Breast epithelium (tissue), 4 donors: ENCODE measurements around the gene LUC7L3. TPM values are rescaled to one million over a fixed set of nuclear protein-coding genes. Genes with fewer than 3 reads are reported as not detected.

Experiments
- DNase-seq, 2 donors: peaks; one replicate each; pipeline ENCODE4 v3.0.0-alpha.2; 2019; ENCODE audit warnings: low spot score in 2 of 2
- H3K27ac ChIP-seq, 2 donors: fragments of 200-600 bp; sonication (generic) in 1 of 2; one replicate each; pipeline ENCODE4 v1.5.1; 2016 to 2019; ENCODE audit warnings: mild to moderate bottlenecking in 1 of 2
- H3K27me3 ChIP-seq, 2 donors: fragments of 200-600 bp; sonication (generic) in 1 of 2; one replicate each; pipeline versions ENCODE4 v1.5.1 to v1.6.0; 2017 to 2019; ENCODE audit warnings: control low read depth in 1 of 2, mild to moderate bottlenecking in 1 of 2
- H3K36me3 ChIP-seq: fragments of 200-600 bp; one replicate; pipeline ENCODE4 v1.5.1; 2019
- H3K4me1 ChIP-seq, 2 donors: fragments of 200-600 bp; sonication (generic); one replicate each; pipeline ENCODE4 v1.5.1; 2016 to 2019; ENCODE audit warnings: control low read depth in 1 of 2
- H3K4me3 ChIP-seq, 3 donors: fragments of 200-600 bp; sonication (generic); 1 replicate in 2 of 3; 2 replicates in 1 of 3; pipeline ENCODE4 v1.5.1; 2016 to 2019; ENCODE audit warnings: mild to moderate bottlenecking in 3 of 3, moderate library complexity in 2 of 3
- H3K9me3 ChIP-seq, 2 donors: fragments of 200-600 bp; sonication (generic) in 1 of 2; one replicate each; pipeline ENCODE4 v1.5.1; 2016 to 2019; ENCODE audit warnings: control low read depth in 1 of 2
- POLR2A ChIP-seq: fragments of 450-650 bp; IDR thresholded peaks from one replicate; pipeline ENCODE4 v1.6.1; 2016; ENCODE audit warnings: antibody characterized with exemption, mild to moderate bottlenecking, moderate library complexity
- POLR2AphosphoS5 ChIP-seq, 3 donors: sonication (generic); formaldehyde crosslinking; IDR thresholded peaks; one replicate each; pipeline ENCODE4 v1.6.1; 2017; ENCODE audit warnings: antibody characterized with exemption in 3 of 3
- intact Hi-C: fragments of 100-400 bp; cut with DNase I; formaldehyde crosslinking; loops from one replicate; pipeline ENCODE4 v1.15.1; 2023; ENCODE audit warnings: low total_unique reads
- total RNA-seq, 3 donors: library from RNA; depleted of rRNA; stranded (reverse); fragments of >200 nt; gene quantifications; one replicate each; pipeline ENCODE4 v1.1.0, GENCODE V29; 2016
- TF ChIP-seq, protein P1 (sequence below), 3 donors: fragments of 450-650 bp; IDR thresholded peaks; one replicate each; pipeline ENCODE4 v1.5.1; 2016 to 2017; ENCODE audit warnings: antibody characterized with exemption in 3 of 3, mild to moderate bottlenecking in 3 of 3, moderate library complexity in 3 of 3

Gene LUC7L3
- total RNA-seq, 3 donors from 2014 or later: 70.7 to 161 (median 104) TPM

GRCh38 chr17:50684288-50684611 is 35.2 kb upstream of the LUC7L3 start:
- Histone ChIP-seq H3K9me3 (no peaks in the 10 kb centered on the region), H3K4me3 (no peak overlapping the region), H3K4me1 (peaks cover 4 to 10% of the 10 kb centered on the region in 2 donors), H3K36me3 (no peaks in the 10 kb centered on the region), H3K27ac (no peak overlapping the region), H3K27me3 (no peaks in the 10 kb centered on the region)
- intact Hi-C loops: loop anchor here (10.0 kb wide), 1 partner anchor 49 kb away; the partner anchor contains the start of gene ABCC3
- TF ChIP-seq, protein P1, sequence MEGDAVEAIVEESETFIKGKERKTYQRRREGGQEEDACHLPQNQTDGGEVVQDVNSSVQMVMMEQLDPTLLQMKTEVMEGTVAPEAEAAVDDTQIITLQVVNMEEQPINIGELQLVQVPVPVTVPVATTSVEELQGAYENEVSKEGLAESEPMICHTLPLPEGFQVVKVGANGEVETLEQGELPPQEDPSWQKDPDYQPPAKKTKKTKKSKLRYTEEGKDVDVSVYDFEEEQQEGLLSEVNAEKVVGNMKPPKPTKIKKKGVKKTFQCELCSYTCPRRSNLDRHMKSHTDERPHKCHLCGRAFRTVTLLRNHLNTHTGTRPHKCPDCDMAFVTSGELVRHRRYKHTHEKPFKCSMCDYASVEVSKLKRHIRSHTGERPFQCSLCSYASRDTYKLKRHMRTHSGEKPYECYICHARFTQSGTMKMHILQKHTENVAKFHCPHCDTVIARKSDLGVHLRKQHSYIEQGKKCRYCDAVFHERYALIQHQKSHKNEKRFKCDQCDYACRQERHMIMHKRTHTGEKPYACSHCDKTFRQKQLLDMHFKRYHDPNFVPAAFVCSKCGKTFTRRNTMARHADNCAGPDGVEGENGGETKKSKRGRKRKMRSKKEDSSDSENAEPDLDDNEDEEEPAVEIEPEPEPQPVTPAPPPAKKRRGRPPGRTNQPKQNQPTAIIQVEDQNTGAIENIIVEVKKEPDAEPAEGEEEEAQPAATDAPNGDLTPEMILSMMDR (IDR thresholded peaks at IDR 0.05): no peak
- TF ChIP-seq POLR2A (no peak), POLR2AphosphoS5 (IDR thresholded peaks at IDR 0.05) (no peak)
- no peak for DNase-seq

DNA sequence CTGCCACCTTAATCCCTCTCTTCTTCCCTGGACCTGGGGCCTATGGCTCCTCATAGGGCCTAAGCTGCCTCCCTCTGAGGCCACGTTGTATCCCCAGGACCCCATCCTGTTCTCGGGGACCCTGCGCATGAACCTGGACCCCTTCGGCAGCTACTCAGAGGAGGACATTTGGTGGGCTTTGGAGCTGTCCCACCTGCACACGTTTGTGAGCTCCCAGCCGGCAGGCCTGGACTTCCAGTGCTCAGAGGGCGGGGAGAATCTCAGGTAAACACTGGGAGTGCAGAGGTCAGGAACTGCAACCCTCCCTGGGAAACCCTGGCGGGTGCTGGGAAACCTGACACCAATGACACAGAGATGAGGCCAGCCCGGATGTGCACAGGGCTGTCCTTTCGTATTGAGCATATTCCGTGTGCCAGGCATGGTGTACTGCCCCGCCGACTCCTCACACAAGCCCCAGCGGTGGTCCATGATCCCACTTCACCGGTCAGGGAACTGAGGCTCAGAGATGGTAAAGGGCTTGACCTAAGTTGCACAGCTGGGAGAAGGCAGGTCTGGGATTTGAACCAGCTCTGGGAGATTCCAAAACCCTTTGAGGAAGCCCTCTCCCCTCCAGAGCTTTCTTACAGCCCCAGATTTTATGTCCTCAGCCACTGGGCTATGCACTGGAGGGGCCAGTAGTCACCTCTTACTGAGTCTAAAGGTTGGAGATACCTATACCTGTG is 34.6 kb upstream of the LUC7L3 start:
- DNase-seq: peak in 1 of 2 donors; percentile 68
- intact Hi-C loops: loop anchor here (10.0 kb wide), 1 partner anchor 50 kb away; the partner anchor contains the start of gene ABCC3

DNA sequence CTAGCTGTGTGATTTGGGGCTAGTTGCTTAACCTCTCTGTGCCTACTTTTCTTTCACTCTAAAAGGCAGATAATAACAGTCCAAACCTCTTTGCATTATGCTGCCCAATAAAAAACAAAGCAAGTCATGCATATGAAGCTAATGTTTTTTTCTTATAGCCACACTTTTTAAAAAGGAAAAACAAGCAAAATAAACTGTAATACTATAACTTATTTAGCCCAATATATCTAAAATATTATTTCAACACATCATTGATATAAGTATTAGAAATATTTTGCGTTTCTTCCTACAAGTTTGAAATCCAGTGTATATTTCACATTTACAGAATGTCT is 34.1 kb upstream of the LUC7L3 start:
- H3K36me3 ChIP-seq: no peaks in the 10 kb centered on the region
- no peaks in the 10 kb centered on the region for H3K27me3 ChIP-seq
- no peak for DNase-seq
- H3K27ac ChIP-seq: no peak overlapping the region
- intact Hi-C loops: loop anchor here (10.0 kb wide), 1 partner anchor 50 kb away; the partner anchor contains the start of gene ABCC3
- H3K4me3 ChIP-seq: no peak overlapping the region
- peaks cover 4 to 10% of the 10 kb centered on the region in 2 donors for H3K4me1 ChIP-seq
- no peaks in the 10 kb centered on the region for H3K9me3 ChIP-seq
- TF ChIP-seq POLR2A: no peak
- TF ChIP-seq, protein P1 (IDR thresholded peaks at IDR 0.05): no peak
- TF ChIP-seq POLR2AphosphoS5 (IDR thresholded peaks at IDR 0.05): no peak

More for the DNA sequence above, 34.6 kb upstream of the LUC7L3 start:
- no peak overlapping the region for H3K27ac ChIP-seq
- no peaks in the 10 kb centered on the region for H3K36me3 ChIP-seq
- no peaks in the 10 kb centered on the region for H3K9me3 ChIP-seq
- TF ChIP-seq POLR2A (no peak), POLR2AphosphoS5 (IDR thresholded peaks at IDR 0.05) (no peak)
- TF ChIP-seq, protein P1 (IDR thresholded peaks at IDR 0.05): no peak
- H3K4me1 ChIP-seq: peaks cover 4 to 10% of the 10 kb centered on the region in 2 donors
- no peaks in the 10 kb centered on the region for H3K27me3 ChIP-seq
- no peak overlapping the region for H3K4me3 ChIP-seq

GRCh38 chr17:50685691-50686493 is 33.5 kb upstream of the LUC7L3 start:
- Histone ChIP-seq H3K27me3 (no peaks in the 10 kb centered on the region), H3K27ac (peak overlapping the region; percentile 41 to 83), H3K9me3 (no peaks in the 10 kb centered on the region), H3K4me1 (peaks cover 6 to 10% of the 10 kb centered on the region in 2 donors), H3K4me3 (no peak overlapping the region), H3K36me3 (no peaks in the 10 kb centered on the region)
- TF ChIP-seq, protein P1 (IDR thresholded peaks at IDR 0.05): no peak
- TF ChIP-seq POLR2A (no peak), POLR2AphosphoS5 (IDR thresholded peaks at IDR 0.05) (no peak)
- DNase-seq: no peak
- intact Hi-C loops: loop anchor here (10.0 kb wide), 1 partner anchor 51 kb away; the partner anchor contains the start of gene ABCC3
